Astrocyte (in vitro differentiated cells and primary cell): ENCODE results near the gene RAD51B.

Experiments used
- EZH2 ChIP-seq: IDR thresholded peaks from 2 replicates; pipeline ENCODE4 v1.6.1; 2012; ENCODE audit warnings: mild to moderate bottlenecking, low read length, inconsistent platforms; ENCODE audit not compliant: insufficient read depth
- TF ChIP-seq, protein P1 (sequence below): IDR thresholded peaks from 2 replicates; pipeline ENCODE4 v1.5.1; 2011; ENCODE audit warnings: low read depth, mild to moderate bottlenecking, inconsistent platforms, low read length, moderate library complexity; ENCODE audit not compliant: insufficient read depth

GRCh38 chr14:68761391-68761790 is 941.8 kb downstream of the RAD51B start:
- TF ChIP-seq, protein P1, sequence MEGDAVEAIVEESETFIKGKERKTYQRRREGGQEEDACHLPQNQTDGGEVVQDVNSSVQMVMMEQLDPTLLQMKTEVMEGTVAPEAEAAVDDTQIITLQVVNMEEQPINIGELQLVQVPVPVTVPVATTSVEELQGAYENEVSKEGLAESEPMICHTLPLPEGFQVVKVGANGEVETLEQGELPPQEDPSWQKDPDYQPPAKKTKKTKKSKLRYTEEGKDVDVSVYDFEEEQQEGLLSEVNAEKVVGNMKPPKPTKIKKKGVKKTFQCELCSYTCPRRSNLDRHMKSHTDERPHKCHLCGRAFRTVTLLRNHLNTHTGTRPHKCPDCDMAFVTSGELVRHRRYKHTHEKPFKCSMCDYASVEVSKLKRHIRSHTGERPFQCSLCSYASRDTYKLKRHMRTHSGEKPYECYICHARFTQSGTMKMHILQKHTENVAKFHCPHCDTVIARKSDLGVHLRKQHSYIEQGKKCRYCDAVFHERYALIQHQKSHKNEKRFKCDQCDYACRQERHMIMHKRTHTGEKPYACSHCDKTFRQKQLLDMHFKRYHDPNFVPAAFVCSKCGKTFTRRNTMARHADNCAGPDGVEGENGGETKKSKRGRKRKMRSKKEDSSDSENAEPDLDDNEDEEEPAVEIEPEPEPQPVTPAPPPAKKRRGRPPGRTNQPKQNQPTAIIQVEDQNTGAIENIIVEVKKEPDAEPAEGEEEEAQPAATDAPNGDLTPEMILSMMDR: no peak
- TF ChIP-seq EZH2: no peak
